Calu3 (cell line): ENCODE data around the gene MFSD6. TPM values are rescaled to one million over a fixed set of nuclear protein-coding genes. Genes with fewer than 3 reads are reported as not detected.

ENCODE experiments used
- BruUV-seq: library from RNA; stranded (reverse); fragments of 400-500 nt; replicated peaks from 2 replicates; lab custom pipeline; 2021; lab: Mats Ljungman, UMichigan
- CTCF ChIA-PET: fragments of 300-600 bp; sonication (Branson Sonifier 250); formaldehyde crosslinking; loops from one replicate; lab custom pipeline; 2022; ENCODE audit warnings: antibody characterized with exemption; lab: Charles Lee
- DNase-seq: peaks from one replicate; pipeline ENCODE4 v3.0.0; 2022
- H3K27ac Mint-ChIP-seq: one replicate; pipeline ENCODE4 v1.8.0; 2022; ENCODE audit warnings: mixed read lengths; ENCODE audit not compliant: unreplicated experiment
- H3K27me3 Mint-ChIP-seq: one replicate; pipeline ENCODE4 v1.8.0; 2022; ENCODE audit warnings: mixed read lengths; ENCODE audit not compliant: unreplicated experiment
- H3K36me3 Mint-ChIP-seq: one replicate; pipeline ENCODE4 v1.8.0; 2022; ENCODE audit warnings: mild to moderate bottlenecking, moderate library complexity, mixed read lengths; ENCODE audit not compliant: insufficient read depth, unreplicated experiment
- H3K4me1 Mint-ChIP-seq: one replicate; pipeline ENCODE4 v1.8.0; 2022; ENCODE audit warnings: mild to moderate bottlenecking, low read depth, mixed read lengths; ENCODE audit not compliant: unreplicated experiment
- H3K4me3 Mint-ChIP-seq: one replicate; pipeline ENCODE4 v1.8.0; 2022; ENCODE audit warnings: mild to moderate bottlenecking, low read depth, moderate library complexity, mixed read lengths; ENCODE audit not compliant: unreplicated experiment
- H3K9me3 Mint-ChIP-seq: one replicate; pipeline ENCODE4 v1.8.0; 2022; ENCODE audit warnings: low read depth, mixed read lengths; ENCODE audit not compliant: unreplicated experiment
- CTCF ChIP-seq: fragments of 200-600 bp; IDR thresholded peaks from one replicate; pipeline ENCODE4 v1.8.0; 2022; ENCODE audit warnings: antibody characterized with exemption; ENCODE audit not compliant: unreplicated experiment
- intact Hi-C: fragments of 100-400 bp; cut with micrococcal nuclease; formaldehyde crosslinking; loops from one replicate; pipeline ENCODE4 v1.10.0; 2022; ENCODE audit not compliant: unreplicated experiment
- total RNA-seq: library from RNA; stranded (reverse); gene quantifications from 2 replicates; pipeline ENCODE4 v1.2.3, GENCODE V29; 2022

Gene MFSD6
- total RNA-seq, 1 experiment from 2014 or later: 39.4 TPM

DNA sequence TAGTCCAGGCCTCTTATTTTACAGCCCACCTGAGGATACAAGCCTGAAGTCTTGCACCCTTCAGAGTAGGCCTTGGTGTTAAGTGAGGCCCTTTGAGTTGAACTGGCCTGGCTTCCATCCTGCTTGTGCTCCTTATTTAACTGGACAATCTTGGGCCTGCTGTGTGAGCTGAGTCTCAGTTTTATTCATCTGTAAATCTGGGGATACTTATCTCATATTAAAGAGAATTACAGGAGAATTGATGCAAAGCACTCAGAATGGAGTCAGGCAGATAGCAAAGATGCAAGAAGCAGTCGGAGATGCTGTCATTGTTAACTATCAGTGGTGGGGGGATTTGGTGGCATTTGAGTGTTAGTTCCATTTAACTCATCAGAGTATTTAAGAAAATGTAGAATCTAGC, 36.8 kb downstream of the MFSD6 start:
- H3K27ac Mint-ChIP-seq: no peak overlapping the region
- H3K4me1 Mint-ChIP-seq: no peaks in the 10 kb centered on the region
- H3K27me3 Mint-ChIP-seq: no peaks in the 10 kb centered on the region
- H3K9me3 Mint-ChIP-seq: no peaks in the 10 kb centered on the region
- no TSS peak for BruUV-seq
- intact Hi-C loops: no loop called here
- TF ChIP-seq CTCF: no peak
- no peaks in the 10 kb centered on the region for H3K36me3 Mint-ChIP-seq
- H3K4me3 Mint-ChIP-seq: no peak overlapping the region
- no peak for DNase-seq
- CTCF ChIA-PET: interaction anchor here (0.6 to 0.7 kb wide), 3 partner anchors 51 to 373 kb away, joined by 3 to 4 read pairs (median 3); no protein-coding TSS in a partner anchor

DNA sequence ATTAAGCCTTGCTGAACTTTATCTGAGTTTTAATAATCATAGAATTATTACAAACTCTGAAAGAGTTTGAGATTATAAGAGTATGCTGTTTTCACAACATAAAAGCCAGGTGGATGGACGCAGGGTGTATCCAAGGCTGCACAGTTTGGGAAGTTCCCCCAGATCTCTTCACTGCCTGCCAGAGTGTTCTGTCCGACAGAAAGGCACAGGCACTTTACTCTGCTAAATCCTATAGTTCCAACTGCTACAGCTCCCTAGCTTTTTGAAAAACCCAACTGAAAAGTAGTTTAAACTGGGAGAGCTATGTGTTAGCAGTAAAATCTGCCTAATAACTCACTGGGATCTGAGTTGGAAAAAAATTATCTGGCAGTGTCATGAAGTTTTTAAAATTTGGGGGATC, 38.0 kb downstream of the MFSD6 start:
- no peak for DNase-seq
- Mint-ChIP-seq H3K27ac (no peak overlapping the region), H3K36me3 (no peaks in the 10 kb centered on the region), H3K9me3 (no peaks in the 10 kb centered on the region), H3K4me1 (no peaks in the 10 kb centered on the region), H3K27me3 (no peaks in the 10 kb centered on the region), H3K4me3 (no peak overlapping the region)
- CTCF ChIA-PET: no interaction called here
- no TSS peak for BruUV-seq
- no peak for TF ChIP-seq CTCF
- intact Hi-C loops: no loop called here

DNA sequence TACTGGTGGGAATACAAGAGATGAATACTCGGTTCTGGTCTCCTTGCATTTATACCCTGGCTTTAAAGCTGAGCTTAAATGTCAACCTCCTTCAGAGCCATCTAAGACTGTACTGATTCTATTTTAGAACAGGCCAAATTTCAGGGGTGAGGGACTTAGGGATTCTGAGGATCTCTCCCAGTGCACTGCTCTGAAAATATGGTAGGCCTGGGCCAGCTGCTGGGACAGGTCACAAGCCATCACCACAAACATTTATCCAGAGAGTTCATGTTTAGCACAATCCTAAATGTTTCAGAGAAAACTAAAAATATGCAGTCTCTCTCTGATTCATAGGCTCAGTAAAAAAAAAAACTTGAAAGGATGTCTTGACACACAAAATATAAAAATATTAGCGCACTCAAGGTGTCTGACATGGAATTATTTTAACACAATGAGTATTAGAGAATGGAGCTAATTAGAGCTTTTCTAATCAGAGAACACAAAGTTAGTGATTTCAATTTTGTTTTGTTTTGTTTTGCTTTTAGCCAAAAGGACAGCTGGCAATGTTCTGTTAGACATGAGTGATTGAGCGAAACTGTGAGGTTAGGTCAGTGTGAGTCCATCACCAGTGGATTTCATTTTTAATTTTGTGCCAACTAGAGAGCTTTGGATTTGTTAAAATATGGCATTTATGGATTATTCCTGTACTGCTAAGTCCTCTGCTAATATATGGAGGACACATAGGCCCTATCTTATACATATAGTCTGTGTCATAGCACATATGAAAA, 38.8 kb downstream of the MFSD6 start:
- intact Hi-C loops: no loop called here
- DNase-seq: no peak
- Mint-ChIP-seq H3K4me1 (no peaks in the 10 kb centered on the region), H3K36me3 (no peaks in the 10 kb centered on the region), H3K27ac (no peak overlapping the region), H3K27me3 (no peaks in the 10 kb centered on the region), H3K4me3 (no peak overlapping the region), H3K9me3 (no peaks in the 10 kb centered on the region)
- TF ChIP-seq CTCF: no peak
- BruUV-seq: no TSS peak
- CTCF ChIA-PET: interaction anchor here (0.6 kb wide), 1 partner anchor 194 kb away, joined by 4 read pairs; no protein-coding TSS in a partner anchor

DNA sequence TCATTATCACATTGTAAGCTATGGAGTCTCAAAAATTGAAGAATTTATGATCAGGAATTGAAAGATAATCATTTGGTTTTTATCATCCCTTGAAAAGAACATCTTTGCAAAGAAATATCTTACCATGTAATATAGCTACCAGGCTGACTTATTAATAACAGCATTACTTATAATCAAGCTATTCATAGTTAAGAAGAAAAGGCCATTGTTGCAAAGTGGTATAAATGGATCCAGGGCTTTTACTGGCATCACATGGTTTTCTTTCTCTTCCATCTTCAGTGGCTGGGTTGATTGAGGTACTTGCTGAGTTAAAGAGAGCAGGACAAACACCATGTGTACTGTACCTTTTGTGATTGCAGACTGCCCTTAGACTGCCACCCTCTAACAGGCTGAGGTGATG, 39.6 kb downstream of the MFSD6 start:
- no peaks in the 10 kb centered on the region for H3K4me1 Mint-ChIP-seq
- no peak for TF ChIP-seq CTCF
- no TSS peak for BruUV-seq
- no peak overlapping the region for H3K27ac Mint-ChIP-seq
- CTCF ChIA-PET: interaction anchor here (0.5 kb wide), 1 partner anchor 216 kb away, joined by 4 read pairs; no protein-coding TSS in a partner anchor
- no peaks in the 10 kb centered on the region for H3K27me3 Mint-ChIP-seq
- intact Hi-C loops: no loop called here
- H3K9me3 Mint-ChIP-seq: no peaks in the 10 kb centered on the region
- no peak overlapping the region for H3K4me3 Mint-ChIP-seq
- no peak for DNase-seq
- no peaks in the 10 kb centered on the region for H3K36me3 Mint-ChIP-seq
